AG08395 (cell line): ENCODE measurements around the gene TPRG1.

Experiments
- DNase-seq: peaks from one replicate; pipeline ENCODE4 v3.0.0; 2012; ENCODE audit warnings: mixed read lengths, low spot score

The TPRG1 gene

GRCh38 chr3:189166321-189166720, 5.5 kb upstream of the TPRG1 start:
- no peak for DNase-seq

DNA sequence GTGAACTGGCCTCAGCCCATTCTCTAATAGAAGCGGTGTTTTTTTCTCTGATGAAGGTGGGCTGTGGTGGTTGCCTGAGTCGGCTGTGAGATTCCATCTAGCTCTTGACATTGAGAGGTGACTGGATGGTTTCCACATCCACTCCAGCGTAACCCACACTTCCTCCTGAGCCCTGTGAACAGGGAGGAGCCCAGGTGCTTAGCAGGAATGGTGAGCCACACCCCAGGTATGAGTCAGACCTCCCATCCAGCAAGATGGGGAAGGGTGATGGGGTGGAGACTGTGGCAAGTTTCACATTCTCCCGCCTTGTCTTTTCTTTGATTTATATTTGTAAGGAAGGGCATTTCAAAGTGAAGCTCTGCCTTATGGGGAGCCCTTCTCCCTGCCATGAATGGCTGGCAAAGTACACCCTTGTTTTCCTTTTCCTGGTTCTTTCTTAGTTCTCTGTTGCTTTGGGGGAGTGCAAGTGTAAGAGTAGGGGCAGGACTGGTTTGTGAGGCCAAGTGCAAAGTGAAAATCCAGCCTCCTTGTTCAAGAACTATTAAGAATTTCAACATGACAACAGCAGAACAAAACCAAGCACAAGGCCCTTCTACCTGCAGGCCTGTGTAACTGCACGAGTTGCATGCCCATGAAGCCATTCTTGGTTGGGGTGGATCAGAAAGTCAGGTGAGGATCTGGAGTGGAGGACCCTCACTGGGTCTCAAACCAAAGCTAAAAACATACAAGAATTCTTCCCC, 4.6 kb upstream of the TPRG1 start:
- DNase-seq = no peak

GRCh38 chr3:189168711-189169110, 3.1 kb upstream of the TPRG1 start:
- no peak for DNase-seq

DNA sequence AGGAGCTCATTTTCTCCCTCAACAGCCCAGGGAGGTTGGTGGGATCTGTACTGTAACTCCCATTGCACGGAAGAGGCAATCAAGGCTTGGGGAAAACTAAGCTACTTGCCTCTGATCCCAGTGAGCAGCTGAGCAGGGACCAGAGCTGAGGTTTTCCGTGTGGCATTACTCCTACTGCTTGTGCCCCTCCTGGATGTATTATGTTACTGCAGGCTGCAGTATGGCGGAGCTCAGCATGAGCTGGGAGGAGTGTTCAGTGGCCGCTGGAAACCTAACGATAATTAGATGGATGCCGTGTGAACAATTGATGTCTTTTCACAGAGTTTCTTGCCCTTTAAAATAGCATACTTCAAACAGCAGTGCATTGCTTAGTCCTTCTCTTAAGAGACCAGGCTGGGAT, 2.0 kb upstream of the TPRG1 start:
- no peak for DNase-seq

DNA sequence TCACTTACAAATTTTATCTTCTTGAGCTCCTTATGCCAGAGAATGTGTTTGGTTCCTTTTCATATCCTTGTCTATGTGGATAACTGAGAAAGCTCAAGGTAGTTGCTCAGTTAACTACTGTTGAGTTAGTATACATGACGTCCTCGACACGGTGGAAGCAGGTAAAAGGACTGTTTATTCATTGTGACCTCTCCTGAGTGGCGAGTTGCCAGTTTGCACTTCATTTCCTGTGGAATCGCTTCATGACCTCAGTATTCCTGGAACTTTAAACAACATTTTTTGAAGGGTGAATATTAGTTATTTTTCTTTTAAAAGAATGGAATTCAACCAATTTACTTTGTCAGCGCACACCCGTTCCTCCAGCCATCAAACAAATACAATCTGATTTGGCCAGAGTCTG, 1.2 kb upstream of the TPRG1 start:
- no peak for DNase-seq

GRCh38 chr3:189172668-189173419, 1.1 kb downstream of the TPRG1 start:
- no peak for DNase-seq

DNA sequence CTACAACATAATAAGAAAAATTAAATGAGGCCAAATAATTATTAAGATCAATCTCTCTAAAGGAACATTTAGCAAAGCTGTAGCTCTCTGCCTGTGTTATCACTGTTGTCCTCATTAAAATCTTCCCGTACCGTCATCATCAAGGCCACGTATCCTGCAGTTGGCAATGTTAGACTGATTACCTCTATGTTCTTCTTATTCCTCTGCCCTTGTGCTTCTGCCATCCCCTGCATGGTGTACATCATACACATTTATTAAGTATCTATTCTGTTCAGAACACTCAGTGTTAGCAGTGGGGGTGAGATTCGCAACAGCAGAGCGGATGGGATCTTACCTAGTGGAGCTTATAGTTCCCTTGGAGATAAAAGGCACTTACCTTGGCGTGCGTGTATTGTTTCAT, 12.8 kb downstream of the TPRG1 start:
- no peak for DNase-seq

DNA sequence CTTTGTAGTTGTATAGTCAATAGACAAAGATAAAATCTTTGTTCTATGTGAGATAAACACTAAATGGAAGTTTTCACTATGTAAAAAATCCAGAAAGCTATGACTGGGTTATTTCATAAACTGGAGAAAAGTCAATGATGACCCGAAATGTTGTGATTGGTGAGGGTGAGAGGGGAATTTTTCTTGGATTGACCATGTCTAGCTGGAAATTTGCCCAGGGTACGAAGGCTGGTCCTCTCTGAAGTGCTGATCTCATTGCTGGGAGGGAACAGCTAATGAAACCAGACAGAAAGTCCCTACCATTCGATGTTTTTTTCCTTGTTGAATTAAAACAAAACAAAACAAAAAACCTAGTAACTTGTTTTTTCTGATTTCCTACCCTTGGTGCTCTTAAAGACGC, 14.3 kb downstream of the TPRG1 start:
- peak; percentile 31 for DNase-seq

- DNase-seq = no peak
These were observed 16.7 kb downstream of the TPRG1 start for GRCh38 chr3:189188466-189188865.

- no peak for DNase-seq
These were observed 21.0 kb downstream of the TPRG1 start for GRCh38 chr3:189192725-189193124.

GRCh38 chr3:189195302-189195701, 23.5 kb downstream of the TPRG1 start:
- DNase-seq = no peak

GRCh38 chr3:189202106-189202505, 30.3 kb downstream of the TPRG1 start:
- no peak for DNase-seq

DNA sequence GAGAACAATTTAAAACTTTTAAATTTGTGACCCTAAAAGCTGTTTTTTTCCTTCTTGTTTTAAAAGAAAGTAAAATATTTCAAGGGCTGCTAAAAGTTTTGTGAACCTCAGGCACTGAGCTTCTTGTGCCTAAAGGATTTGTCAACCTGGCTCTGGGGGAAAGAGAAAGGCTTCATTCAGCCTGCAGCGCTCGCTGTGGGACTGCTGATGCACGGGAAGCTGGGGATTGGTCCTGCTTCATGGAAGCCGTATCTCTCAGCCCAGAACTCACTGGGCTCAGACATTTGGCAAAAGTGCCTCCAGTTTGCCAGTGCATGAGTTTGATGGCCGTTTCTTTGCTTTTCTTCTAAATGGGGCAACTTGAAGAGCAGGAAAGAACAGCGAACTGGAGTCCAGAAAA, 30.8 kb downstream of the TPRG1 start:
- no peak for DNase-seq

DNA sequence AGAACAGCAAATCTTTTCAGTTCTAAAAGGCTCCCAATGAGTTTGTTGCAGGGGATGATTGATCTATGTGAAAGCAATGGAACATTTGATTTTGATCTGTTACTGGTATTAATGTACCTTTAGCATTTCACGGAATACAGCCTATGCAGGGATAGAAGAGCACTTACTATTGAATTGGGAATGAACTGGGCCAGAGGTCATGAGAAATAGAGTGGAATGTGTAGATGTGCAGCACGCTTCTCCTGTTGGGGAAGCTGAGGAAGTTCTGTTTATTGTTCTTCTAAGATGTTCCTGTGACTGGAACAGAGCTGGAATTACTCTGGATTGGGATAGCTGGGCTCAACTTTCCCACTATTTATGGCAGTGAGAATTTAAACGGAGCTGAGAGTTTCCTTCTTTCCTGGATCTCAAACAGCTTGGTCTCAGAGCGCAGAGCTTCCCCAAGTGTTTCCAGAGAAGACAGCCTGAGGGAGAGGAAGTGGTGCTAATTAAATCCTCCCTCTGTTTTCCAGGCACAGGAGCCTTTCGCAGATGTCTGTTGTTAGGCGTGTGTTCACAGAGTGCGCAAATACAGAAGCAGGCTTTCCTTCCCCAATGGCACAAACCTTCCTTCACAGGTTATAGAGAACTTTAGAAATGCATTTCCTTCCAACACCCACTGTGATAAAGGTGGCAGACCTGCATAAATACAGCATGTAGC, 32.5 kb downstream of the TPRG1 start:
- peak; percentile 44 for DNase-seq

GRCh38 chr3:189204937-189205336, 33.2 kb downstream of the TPRG1 start:
- DNase-seq = no peak

DNA sequence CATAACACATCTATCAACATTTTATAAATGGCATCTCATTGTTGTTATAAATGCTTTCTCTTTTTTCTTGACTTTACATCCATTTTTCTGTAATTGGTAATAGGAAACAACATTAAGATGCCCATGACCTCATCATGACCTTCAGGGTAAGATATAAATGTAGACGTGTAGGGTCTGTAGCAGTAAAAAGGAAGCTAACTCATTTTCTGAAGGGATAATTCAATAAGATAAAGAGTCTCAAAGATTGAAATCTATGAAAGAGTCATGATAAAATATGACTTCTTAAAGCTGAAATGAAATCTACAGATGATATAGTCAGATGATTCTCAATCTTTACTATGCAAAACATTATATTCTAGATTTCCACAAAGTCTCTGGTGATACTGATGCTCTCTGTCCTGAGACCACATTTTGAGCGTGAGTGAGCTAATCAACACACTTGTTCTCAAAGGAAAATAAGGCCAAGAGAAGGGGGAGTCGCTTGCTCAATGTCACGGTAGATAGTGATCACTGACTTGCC, 38.5 kb downstream of the TPRG1 start:
- DNase-seq = no peak

GRCh38 chr3:189212681-189213080, 40.9 kb downstream of the TPRG1 start:
- DNase-seq = no peak

GRCh38 chr3:189214651-189215050, 42.9 kb downstream of the TPRG1 start:
- no peak for DNase-seq

- DNase-seq = no peak
These were observed 51.3 kb downstream of the TPRG1 start for GRCh38 chr3:189222927-189223636.

- DNase-seq = no peak
These were observed 53.7 kb downstream of the TPRG1 start for GRCh38 chr3:189225431-189225830.

GRCh38 chr3:189227249-189227648, 55.5 kb downstream of the TPRG1 start:
- DNase-seq = no peak

DNA sequence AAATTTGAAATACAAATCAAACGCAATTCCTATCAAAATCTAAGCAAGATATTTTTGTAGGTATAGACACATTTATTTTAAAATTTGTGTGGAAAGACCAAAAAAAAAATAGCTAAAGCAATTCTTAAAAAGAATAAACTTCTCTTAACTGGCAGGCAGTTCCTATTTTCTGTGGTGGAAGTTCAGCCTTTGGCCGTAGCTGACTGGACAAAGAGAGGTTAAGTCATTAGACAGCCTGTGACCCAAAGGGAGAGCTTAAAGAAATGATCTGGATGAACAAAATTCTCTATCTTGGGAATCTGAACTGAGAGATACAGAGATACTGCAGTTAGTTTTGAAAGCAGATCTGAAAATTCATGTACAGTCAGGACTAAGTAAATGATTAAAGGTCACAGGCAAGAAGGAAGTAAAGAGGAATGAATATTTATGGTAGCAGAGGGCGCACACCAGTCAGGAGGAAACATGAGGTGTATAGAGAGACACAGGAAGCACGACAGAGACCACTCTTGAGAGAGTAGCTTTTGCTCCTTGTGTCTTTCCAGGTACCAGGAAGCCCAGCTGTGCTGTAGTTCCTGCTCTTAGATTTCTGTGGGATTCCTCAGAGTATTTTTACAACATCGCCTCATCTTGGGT, 57.5 kb downstream of the TPRG1 start:
- DNase-seq = no peak
